ENCODE results near the gene MCM7. TPM values are rescaled to one million over a fixed set of nuclear protein-coding genes. Genes with fewer than 3 reads are reported as not detected.

The MCM7 gene
- total RNA-seq, 2 experiments from 2014 or later, result 456 to 476 TPM

GRCh38 chr7:100066953-100067352 is 34.2 kb downstream of the MCM7 start:
- peaks cover 19% of the 10 kb centered on the region for H3K9me3 Mint-ChIP-seq
- intact Hi-C loops (cut with micrococcal nuclease), result no loop called here
- ATAC-seq (no peak), DNase-seq (no peak)
- H3K4me1 Mint-ChIP-seq (ENCODE audit: low read depth), result no peaks in the 10 kb centered on the region
- no peak overlapping the region for H3K4me3 Mint-ChIP-seq
- no peaks in the 10 kb centered on the region for H3K27me3 Mint-ChIP-seq
- ChIA-PET POLR2A (no interaction called here), CTCF (interaction anchor here (1.2 kb wide), 2 partner anchors 14 to 66 kb away, joined by 3 read pairs; no protein-coding TSS in a partner anchor)
- H3K27ac Mint-ChIP-seq, result no peak overlapping the region
- TF ChIP-seq CTCF (IDR thresholded peaks at IDR 0.05), result no peak
- peaks cover 45% of the 10 kb centered on the region for H3K36me3 Mint-ChIP-seq (ENCODE audit: low read depth)

GRCh38 chr7:100065452-100066186 is 35.6 kb downstream of the MCM7 start:
- no peaks in the 10 kb centered on the region for H3K4me1 Mint-ChIP-seq (ENCODE audit: low read depth)
- ChIA-PET POLR2A (interaction anchor here (1.2 kb wide), 1 partner anchor 10 kb away, joined by 5 read pairs; no protein-coding TSS in a partner anchor), CTCF (no interaction called here)
- intact Hi-C loops (cut with micrococcal nuclease), result no loop called here
- H3K27ac Mint-ChIP-seq, result no peak overlapping the region
- peaks cover 36% of the 10 kb centered on the region for H3K36me3 Mint-ChIP-seq (ENCODE audit: low read depth)
- DNase-seq (no peak), ATAC-seq (no peak)
- no peak for TF ChIP-seq CTCF (IDR thresholded peaks at IDR 0.05)
- H3K9me3 Mint-ChIP-seq, result peaks cover 5% of the 10 kb centered on the region
- H3K27me3 Mint-ChIP-seq, result no peaks in the 10 kb centered on the region
- H3K4me3 Mint-ChIP-seq, result no peak overlapping the region

- DNase-seq (no peak), ATAC-seq (no peak)
- ChIA-PET CTCF (interaction anchor here (1.0 to 1.7 kb wide), 3 partner anchors 12 to 74 kb away, joined by 3 to 6 read pairs (median 3); no protein-coding TSS in a partner anchor), POLR2A (interaction anchor here (0.6 to 1.1 kb wide), 3 partner anchors 11 to 13 kb away, joined by 3 to 4 read pairs (median 3); no protein-coding TSS in a partner anchor)
- Mint-ChIP-seq H3K4me1 (ENCODE audit: low read depth) (no peaks in the 10 kb centered on the region), H3K27me3 (no peaks in the 10 kb centered on the region), H3K9me3 (no peaks in the 10 kb centered on the region), H3K36me3 (ENCODE audit: low read depth) (peaks cover 28% of the 10 kb centered on the region), H3K4me3 (no peak overlapping the region), H3K27ac (no peak overlapping the region)
- TF ChIP-seq CTCF (IDR thresholded peaks at IDR 0.05), result no peak
- intact Hi-C loops (cut with micrococcal nuclease), result no loop called here
These were observed 37.0 kb downstream of the MCM7 start for GRCh38 chr7:100064162-100064561.

GRCh38 chr7:100063376-100063775 is 37.8 kb downstream of the MCM7 start:
- no peak for TF ChIP-seq CTCF (IDR thresholded peaks at IDR 0.05)
- DNase-seq, result no peak
- no peak for ATAC-seq
- Mint-ChIP-seq H3K9me3 (no peaks in the 10 kb centered on the region), H3K4me3 (no peak overlapping the region), H3K4me1 (ENCODE audit: low read depth) (no peaks in the 10 kb centered on the region), H3K36me3 (ENCODE audit: low read depth) (peaks cover 28% of the 10 kb centered on the region), H3K27ac (no peak overlapping the region), H3K27me3 (no peaks in the 10 kb centered on the region)
- POLR2A ChIA-PET, result interaction anchor here (0.6 to 1.1 kb wide), 3 partner anchors 11 to 37 kb away, joined by 3 to 4 read pairs (median 3); no protein-coding TSS in a partner anchor
- intact Hi-C loops (cut with micrococcal nuclease), result no loop called here
- CTCF ChIA-PET, result interaction anchor here (1.0 to 1.7 kb wide), 3 partner anchors 11 to 73 kb away, joined by 3 to 6 read pairs (median 3); no protein-coding TSS in a partner anchor
